ENCODE measurements around the gene CLCF1.

The CLCF1 gene

GRCh38 chr11:67354075-67355022 lies 19.0 kb downstream of the CLCF1 start:
- TF ChIP-seq CTCF (IDR thresholded peaks at IDR 0.05; ENCODE audit: control insufficient read depth, extremely low read depth, insufficient read depth): no peak
- DNase-seq (ENCODE audit: low read depth): no peak
- peak overlapping the region; percentile 84 for H3K4me3 ChIP-seq (ENCODE audit: low read depth, low read length)

- no peak for TF ChIP-seq CTCF (IDR thresholded peaks at IDR 0.05; ENCODE audit: control insufficient read depth, extremely low read depth, insufficient read depth)
- H3K4me3 ChIP-seq (ENCODE audit: low read depth, low read length): peak within 1 kb of the TSS; percentile 84
Measured at GRCh38 chr11:67353317-67354074, 19.9 kb downstream of the CLCF1 start, which contains the start of gene POLD4. TSS of gene POLD4 (minus strand) at chr11:67353546. CDS start at chr11:67353399, 147 bp downstream.

GRCh38 chr11:67352546-67353316 lies 20.7 kb downstream of the CLCF1 start:
- peak overlapping the region; percentile 84 for H3K4me3 ChIP-seq (ENCODE audit: low read depth, low read length)
- no peak for TF ChIP-seq CTCF (IDR thresholded peaks at IDR 0.05; ENCODE audit: control insufficient read depth, extremely low read depth, insufficient read depth)
- peak; percentile 22 for DNase-seq (ENCODE audit: low read depth)

More at GRCh38 chr11:67353317-67354074, 19.9 kb downstream of the CLCF1 start, which contains the start of gene POLD4:
- peak; percentile 69 for DNase-seq (ENCODE audit: low read depth)

- DNase-seq (ENCODE audit: low read depth): peak; percentile 67
- H3K4me3 ChIP-seq (ENCODE audit: low read depth, low read length): no peak overlapping the region
- peak; percentile 88 for TF ChIP-seq CTCF (IDR thresholded peaks at IDR 0.05; ENCODE audit: control insufficient read depth, extremely low read depth, insufficient read depth)
Measured at GRCh38 chr11:67351275-67352005, 22.0 kb downstream of the CLCF1 start.

- DNase-seq (ENCODE audit: low read depth): no peak
- no peak for TF ChIP-seq CTCF (IDR thresholded peaks at IDR 0.05; ENCODE audit: control insufficient read depth, extremely low read depth, insufficient read depth)
- H3K4me3 ChIP-seq (ENCODE audit: low read depth, low read length): no peak overlapping the region
Measured at GRCh38 chr11:67349928-67350465, 23.4 kb downstream of the CLCF1 start.

Data from LNCaP clone FGC (cell line).